ENCODE measurements around the gene PSPC1. TPM values are rescaled to one million over a fixed set of nuclear protein-coding genes. Genes with fewer than 3 reads are reported as not detected.

The PSPC1 gene
- total and polyA plus RNA-seq, 2 of the 13 experiments (the other 11 are each of a cell fraction or from before 2014, with no cell fraction given), result 33.5 to 94.0 TPM

- Histone ChIP-seq H3K27ac (ENCODE audit: extremely low read length, insufficient read depth, low read length) (no peak overlapping the region), H3K4me2 (ENCODE audit: low read depth, low read length) (no peak overlapping the region), H2AFZ (ENCODE audit: low read length) (no peak overlapping the region), H3K27me3 (ENCODE audit: control insufficient read depth in 1 of 2, insufficient read depth in 2 of 2, low read length in 2 of 2) (no peaks in the 10 kb centered on the region), H3K4me3 (replicated peaks in 1 of 3; ENCODE audit: insufficient read depth in 1 of 3, low read depth in 2 of 3, low read length in 3 of 3) (no peak overlapping the region), H3K9ac (ENCODE audit: insufficient read depth, low read depth, low read length) (no peak overlapping the region), H3K4me1 (ENCODE audit: insufficient read depth, low read length) (peaks cover 31% of the 10 kb centered on the region), H3K79me2 (ENCODE audit: insufficient read depth, low read length) (peaks cover 89% of the 10 kb centered on the region), H3K36me3 (replicated peaks in 1 of 2; ENCODE audit: control insufficient read depth in 1 of 2, insufficient read depth in 2 of 2, low read length in 2 of 2) (peaks cover 14 to 51% of the 10 kb centered on the region in 2 experiments; a peak in 4 of 5 replicates), H3K9me3 (ENCODE audit: low read length) (no peaks in the 10 kb centered on the region), H4K20me1 (ENCODE audit: insufficient read depth, low read length) (peaks cover 37% of the 10 kb centered on the region)
- in situ Hi-C loops (cut with HindIII; ENCODE audit: extremely low pct_ligation_motif_present, low pct_unique_long_range_greater_than_20kb), result no loop called here
- no TSS peak for BruUV-seq (replicated peaks)
- POLR2A ChIA-PET, result no interaction called here
- CTCF ChIA-PET (ENCODE audit: low intra/inter-chr PET ratio, low total read pairs), result no interaction called here
- intact Hi-C loops (cut with micrococcal nuclease; ENCODE audit: unreplicated experiment), result no loop called here
- no peak for FAIRE-seq
- DNase-seq (ENCODE audit: low spot score), result no peak
- WGBS (ENCODE audit: low lambda C conversion rate), result 34% methylated on average over 2 of the region's 2 CpGs
- no peak for ATAC-seq
- TF ChIP-seq, protein P1, sequence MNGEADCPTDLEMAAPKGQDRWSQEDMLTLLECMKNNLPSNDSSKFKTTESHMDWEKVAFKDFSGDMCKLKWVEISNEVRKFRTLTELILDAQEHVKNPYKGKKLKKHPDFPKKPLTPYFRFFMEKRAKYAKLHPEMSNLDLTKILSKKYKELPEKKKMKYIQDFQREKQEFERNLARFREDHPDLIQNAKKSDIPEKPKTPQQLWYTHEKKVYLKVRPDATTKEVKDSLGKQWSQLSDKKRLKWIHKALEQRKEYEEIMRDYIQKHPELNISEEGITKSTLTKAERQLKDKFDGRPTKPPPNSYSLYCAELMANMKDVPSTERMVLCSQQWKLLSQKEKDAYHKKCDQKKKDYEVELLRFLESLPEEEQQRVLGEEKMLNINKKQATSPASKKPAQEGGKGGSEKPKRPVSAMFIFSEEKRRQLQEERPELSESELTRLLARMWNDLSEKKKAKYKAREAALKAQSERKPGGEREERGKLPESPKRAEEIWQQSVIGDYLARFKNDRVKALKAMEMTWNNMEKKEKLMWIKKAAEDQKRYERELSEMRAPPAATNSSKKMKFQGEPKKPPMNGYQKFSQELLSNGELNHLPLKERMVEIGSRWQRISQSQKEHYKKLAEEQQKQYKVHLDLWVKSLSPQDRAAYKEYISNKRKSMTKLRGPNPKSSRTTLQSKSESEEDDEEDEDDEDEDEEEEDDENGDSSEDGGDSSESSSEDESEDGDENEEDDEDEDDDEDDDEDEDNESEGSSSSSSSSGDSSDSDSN (CRISPR knock-in tag; IDR thresholded peaks at IDR 0.05), result no peak
- TF ChIP-seq PRDM10 (CRISPR knock-in tag; IDR thresholded peaks at IDR 0.05; ENCODE audit: low read depth), result no peak
- TF ChIP-seq HNF4A (CRISPR knock-in tag; IDR thresholded peaks at IDR 0.05), result peak; percentile 34; the same call in 1 of the 2 replicates
- no peak for TF ChIP-seq ZNF720 (CRISPR knock-in tag; IDR thresholded peaks at IDR 0.05)
- no peak for TF ChIP-seq GATAD2A (CRISPR knock-in tag; IDR thresholded peaks at IDR 0.05)
- TF ChIP-seq ZNF224 (CRISPR knock-in tag; IDR thresholded peaks at IDR 0.05), result no peak
- no peak for TF ChIP-seq MZF1 (CRISPR knock-in tag; IDR thresholded peaks at IDR 0.05; ENCODE audit: borderline replicate concordance)
- TF ChIP-seq, protein P2, sequence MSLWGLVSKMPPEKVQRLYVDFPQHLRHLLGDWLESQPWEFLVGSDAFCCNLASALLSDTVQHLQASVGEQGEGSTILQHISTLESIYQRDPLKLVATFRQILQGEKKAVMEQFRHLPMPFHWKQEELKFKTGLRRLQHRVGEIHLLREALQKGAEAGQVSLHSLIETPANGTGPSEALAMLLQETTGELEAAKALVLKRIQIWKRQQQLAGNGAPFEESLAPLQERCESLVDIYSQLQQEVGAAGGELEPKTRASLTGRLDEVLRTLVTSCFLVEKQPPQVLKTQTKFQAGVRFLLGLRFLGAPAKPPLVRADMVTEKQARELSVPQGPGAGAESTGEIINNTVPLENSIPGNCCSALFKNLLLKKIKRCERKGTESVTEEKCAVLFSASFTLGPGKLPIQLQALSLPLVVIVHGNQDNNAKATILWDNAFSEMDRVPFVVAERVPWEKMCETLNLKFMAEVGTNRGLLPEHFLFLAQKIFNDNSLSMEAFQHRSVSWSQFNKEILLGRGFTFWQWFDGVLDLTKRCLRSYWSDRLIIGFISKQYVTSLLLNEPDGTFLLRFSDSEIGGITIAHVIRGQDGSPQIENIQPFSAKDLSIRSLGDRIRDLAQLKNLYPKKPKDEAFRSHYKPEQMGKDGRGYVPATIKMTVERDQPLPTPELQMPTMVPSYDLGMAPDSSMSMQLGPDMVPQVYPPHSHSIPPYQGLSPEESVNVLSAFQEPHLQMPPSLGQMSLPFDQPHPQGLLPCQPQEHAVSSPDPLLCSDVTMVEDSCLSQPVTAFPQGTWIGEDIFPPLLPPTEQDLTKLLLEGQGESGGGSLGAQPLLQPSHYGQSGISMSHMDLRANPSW (CRISPR knock-in tag; IDR thresholded peaks at IDR 0.05; ENCODE audit: borderline replicate concordance), result no peak
- no peak for TF ChIP-seq TGIF2 (CRISPR knock-in tag; IDR thresholded peaks at IDR 0.05)
- no peak; a peak in 1 of 4 replicates for TF ChIP-seq NR2F1 (CRISPR knock-in tag; IDR thresholded peaks at IDR 0.05)
- TF ChIP-seq ZFP41 (CRISPR knock-in tag; IDR thresholded peaks at IDR 0.05; ENCODE audit: borderline replicate concordance), result no peak
- TF ChIP-seq, protein P3, sequence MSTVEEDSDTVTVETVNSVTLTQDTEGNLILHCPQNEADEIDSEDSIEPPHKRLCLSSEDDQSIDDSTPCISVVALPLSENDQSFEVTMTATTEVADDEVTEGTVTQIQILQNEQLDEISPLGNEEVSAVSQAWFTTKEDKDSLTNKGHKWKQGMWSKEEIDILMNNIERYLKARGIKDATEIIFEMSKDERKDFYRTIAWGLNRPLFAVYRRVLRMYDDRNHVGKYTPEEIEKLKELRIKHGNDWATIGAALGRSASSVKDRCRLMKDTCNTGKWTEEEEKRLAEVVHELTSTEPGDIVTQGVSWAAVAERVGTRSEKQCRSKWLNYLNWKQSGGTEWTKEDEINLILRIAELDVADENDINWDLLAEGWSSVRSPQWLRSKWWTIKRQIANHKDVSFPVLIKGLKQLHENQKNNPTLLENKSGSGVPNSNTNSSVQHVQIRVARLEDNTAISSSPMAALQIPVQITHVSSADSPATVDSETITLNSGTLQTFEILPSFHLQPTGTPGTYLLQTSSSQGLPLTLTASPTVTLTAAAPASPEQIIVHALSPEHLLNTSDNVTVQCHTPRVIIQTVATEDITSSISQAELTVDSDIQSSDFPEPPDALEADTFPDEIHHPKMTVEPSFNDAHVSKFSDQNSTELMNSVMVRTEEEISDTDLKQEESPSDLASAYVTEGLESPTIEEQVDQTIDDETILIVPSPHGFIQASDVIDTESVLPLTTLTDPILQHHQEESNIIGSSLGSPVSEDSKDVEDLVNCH (CRISPR knock-in tag; IDR thresholded peaks at IDR 0.05), result no peak
- no peak for TF ChIP-seq SIX4 (CRISPR knock-in tag; IDR thresholded peaks at IDR 0.05)
Observed at GRCh38 chr13:19767966-19768365, 14.8 kb downstream of the PSPC1 start.
